WTC11 (cell line): ENCODE results near the gene CKAP2L. TPM values are rescaled to one million over a fixed set of nuclear protein-coding genes. Genes with fewer than 3 reads are reported as not detected.

Source experiments
- ATAC-seq: fragments of 200-7000 bp; cut with Tn5 transposase; 2 replicates; pipeline ENCODE4 v1.10.0; 2021; ENCODE audit warnings: mild to moderate bottlenecking, moderate library complexity
- CTCF ChIA-PET: fragments of 300-600 bp; sonication (Branson Sonifier 250); formaldehyde crosslinking; loops from one replicate; lab custom pipeline; 2021; ENCODE audit warnings: antibody characterized with exemption; lab: Charles Lee
- POLR2A ChIA-PET: fragments of 350-600 bp; sonication (Branson Sonifier 250); formaldehyde crosslinking; loops from one replicate; lab custom pipeline; 2021; ENCODE audit warnings: antibody characterized with exemption; lab: Charles Lee
- DNase-seq: peaks from one replicate; pipeline ENCODE4 v3.0.0; 2021; ENCODE audit warnings: low spot score
- H3K27ac Mint-ChIP-seq: 2 replicates; pipeline ENCODE4 v1.8.0; 2021; ENCODE audit warnings: mixed read lengths
- H3K27me3 Mint-ChIP-seq: 2 replicates; pipeline ENCODE4 v1.8.0; 2021; ENCODE audit warnings: low read depth, mild to moderate bottlenecking, moderate library complexity, mixed read lengths
- H3K36me3 Mint-ChIP-seq: 2 replicates; pipeline ENCODE4 v1.8.0; 2021; ENCODE audit warnings: mixed read lengths
- H3K4me1 Mint-ChIP-seq: 2 replicates; pipeline ENCODE4 v1.8.0; 2022; ENCODE audit warnings: mixed read lengths
- H3K4me3 Mint-ChIP-seq: 2 replicates; pipeline ENCODE4 v1.8.0; 2021; ENCODE audit warnings: mild to moderate bottlenecking, moderate library complexity, mixed read lengths
- H3K9me3 Mint-ChIP-seq: 2 replicates; pipeline ENCODE4 v1.8.0; 2021; ENCODE audit warnings: mixed read lengths
- AR ChIP-seq: fragments of 250-450 bp; sonication (Bioruptor Pico); IDR thresholded peaks from 2 replicates; pipeline ENCODE4 v1.9.0; 2021; ENCODE audit warnings: mild to moderate bottlenecking
- ATF6 ChIP-seq: sonication (generic); formaldehyde crosslinking; IDR thresholded peaks from 2 replicates; pipeline ENCODE4 v1.8.1; 2023; ENCODE audit warnings: mild to moderate bottlenecking, missing genetic modification reagents
- FOXP1 ChIP-seq: sonication (generic); formaldehyde crosslinking; IDR thresholded peaks from 2 replicates; pipeline ENCODE4 v1.8.0; 2022; ENCODE audit warnings: missing genetic modification reagents, mild to moderate bottlenecking, moderate library complexity, borderline replicate concordance
- JUN ChIP-seq: sonication (generic); formaldehyde crosslinking; IDR thresholded peaks from 2 replicates; pipeline ENCODE4 v1.8.0; 2023; ENCODE audit warnings: mild to moderate bottlenecking, missing genetic modification reagents
- SMAD3 ChIP-seq: sonication (generic); formaldehyde crosslinking; IDR thresholded peaks from 2 replicates; pipeline ENCODE4 v1.8.0; 2022; ENCODE audit warnings: missing genetic modification reagents, mild to moderate bottlenecking, borderline replicate concordance
- ZNF317 ChIP-seq: sonication (generic); formaldehyde crosslinking; IDR thresholded peaks from 2 replicates; pipeline ENCODE4 v1.8.1; 2023; ENCODE audit warnings: low read depth, mild to moderate bottlenecking, moderate library complexity, missing genetic modification reagents, borderline replicate concordance
- ZNF396 ChIP-seq: fragments of 250-450 bp; sonication (Bioruptor Pico); IDR thresholded peaks from 2 replicates; pipeline ENCODE4 v1.8.0; 2021; ENCODE audit warnings: mild to moderate bottlenecking, moderate library complexity, borderline replicate concordance
- ZNF416 ChIP-seq: fragments of 250-450 bp; sonication (Bioruptor Pico); IDR thresholded peaks from 2 replicates; pipeline ENCODE4 v1.9.0; 2021; ENCODE audit warnings: mild to moderate bottlenecking, inconsistent platforms
- ZNF532 ChIP-seq: fragments of 250-450 bp; sonication (Bioruptor Pico); IDR thresholded peaks from 2 replicates; pipeline ENCODE4 v1.9.0; 2021; ENCODE audit warnings: mild to moderate bottlenecking, borderline replicate concordance
- total RNA-seq: library from RNA; stranded (reverse); gene quantifications from 3 replicates; pipeline ENCODE4 v1.2.3, GENCODE V29; 2021
- TF ChIP-seq, protein P1 (sequence below): sonication (generic); formaldehyde crosslinking; IDR thresholded peaks from 2 replicates; pipeline ENCODE4 v1.8.0; 2022; ENCODE audit warnings: mild to moderate bottlenecking, missing genetic modification reagents
- TF ChIP-seq, protein P2 (sequence below): sonication (generic); formaldehyde crosslinking; IDR thresholded peaks from 2 replicates; pipeline ENCODE4 v1.8.1; 2023; ENCODE audit warnings: mild to moderate bottlenecking, missing genetic modification reagents, moderate library complexity

CKAP2L gene
- total RNA-seq, 1 experiment from 2014 or later: 25.6 TPM

DNA sequence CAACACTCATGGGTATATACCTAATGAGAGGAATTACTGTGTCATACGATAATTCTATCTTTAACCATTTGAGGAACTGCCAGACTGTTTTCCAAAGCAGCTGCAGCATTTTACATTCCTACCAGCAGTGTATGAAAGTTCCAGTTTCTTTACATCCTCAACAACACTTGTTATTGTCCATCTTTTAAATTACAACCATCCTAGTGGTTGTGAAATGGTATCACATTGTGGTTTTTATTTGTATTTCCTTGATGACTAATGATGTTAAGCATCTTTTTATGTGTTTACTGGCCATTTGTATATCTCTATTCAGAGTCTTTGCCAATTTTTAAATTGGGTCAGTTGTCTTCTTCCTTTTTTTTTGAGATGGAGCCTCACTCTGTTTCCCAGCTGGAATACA, 4.0 kb upstream of the CKAP2L start:
- Mint-ChIP-seq H3K9me3 (no peaks in the 10 kb centered on the region), H3K4me1 (peaks cover 10% of the 10 kb centered on the region), H3K27me3 (no peaks in the 10 kb centered on the region), H3K36me3 (no peaks in the 10 kb centered on the region), H3K27ac (no peak overlapping the region), H3K4me3 (no peak overlapping the region)
- DNase-seq (no peak), ATAC-seq (no peak)
- ChIA-PET POLR2A (no interaction called here), CTCF (no interaction called here)
- no peak for TF ChIP-seq ZNF396 (CRISPR knock-in tag)
- TF ChIP-seq, protein P1, sequence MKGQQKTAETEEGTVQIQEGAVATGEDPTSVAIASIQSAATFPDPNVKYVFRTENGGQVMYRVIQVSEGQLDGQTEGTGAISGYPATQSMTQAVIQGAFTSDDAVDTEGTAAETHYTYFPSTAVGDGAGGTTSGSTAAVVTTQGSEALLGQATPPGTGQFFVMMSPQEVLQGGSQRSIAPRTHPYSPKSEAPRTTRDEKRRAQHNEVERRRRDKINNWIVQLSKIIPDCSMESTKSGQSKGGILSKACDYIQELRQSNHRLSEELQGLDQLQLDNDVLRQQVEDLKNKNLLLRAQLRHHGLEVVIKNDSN (CRISPR knock-in tag): no peak
- no peak for TF ChIP-seq SMAD3 (CRISPR knock-in tag)

- ATAC-seq (no peak), DNase-seq (no peak)
- Mint-ChIP-seq H3K36me3 (no peaks in the 10 kb centered on the region), H3K9me3 (no peaks in the 10 kb centered on the region), H3K27me3 (no peaks in the 10 kb centered on the region), H3K4me3 (no peak overlapping the region), H3K4me1 (peaks cover 16% of the 10 kb centered on the region), H3K27ac (no peak overlapping the region)
- TF ChIP-seq ZNF416 (CRISPR knock-in tag) (no peak), ZNF317 (no peak), AR (CRISPR knock-in tag) (no peak), ATF6 (CRISPR knock-in tag) (no peak), FOXP1 (CRISPR knock-in tag) (no peak), ZNF532 (CRISPR knock-in tag) (no peak), JUN (no peak)
- TF ChIP-seq, protein P2, sequence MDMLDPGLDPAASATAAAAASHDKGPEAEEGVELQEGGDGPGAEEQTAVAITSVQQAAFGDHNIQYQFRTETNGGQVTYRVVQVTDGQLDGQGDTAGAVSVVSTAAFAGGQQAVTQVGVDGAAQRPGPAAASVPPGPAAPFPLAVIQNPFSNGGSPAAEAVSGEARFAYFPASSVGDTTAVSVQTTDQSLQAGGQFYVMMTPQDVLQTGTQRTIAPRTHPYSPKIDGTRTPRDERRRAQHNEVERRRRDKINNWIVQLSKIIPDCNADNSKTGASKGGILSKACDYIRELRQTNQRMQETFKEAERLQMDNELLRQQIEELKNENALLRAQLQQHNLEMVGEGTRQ (CRISPR knock-in tag): no peak
- CTCF ChIA-PET: no interaction called here
- POLR2A ChIA-PET: no interaction called here
Measured at GRCh38 chr2:112767693-112768330, 3.4 kb upstream of the CKAP2L start.
